Hepatocyte (in vitro differentiated cells): ENCODE data around the gene ERC2. TPM values are rescaled to one million over a fixed set of nuclear protein-coding genes. Genes with fewer than 3 reads are reported as not detected.
A peak's percentile ranks its signal among the peaks of the same experiment; 100 is the strongest.

ENCODE experiments used
- DNase-seq: peaks from one replicate; pipeline ENCODE4 v3.0.0-alpha.2; 2016; ENCODE audit warnings: low spot score
- H2AFZ ChIP-seq: fragments of 200-600 bp; sonication (generic); 2 replicates; pipeline ENCODE4 v1.6.0; 2016; ENCODE audit warnings: antibody characterized with exemption, mild to moderate bottlenecking
- H3K27ac ChIP-seq: fragments of 200-600 bp; sonication (generic); 2 replicates; pipeline ENCODE4 v1.5.1; 2016; ENCODE audit warnings: mild to moderate bottlenecking
- H3K27me3 ChIP-seq: fragments of 200-600 bp; sonication (generic); 2 replicates; pipeline ENCODE4 v1.6.1; 2016
- H3K36me3 ChIP-seq: fragments of 200-600 bp; sonication (generic); replicated peaks from 2 replicates; pipeline ENCODE4 v1.5.1; 2016; ENCODE audit warnings: low read depth; ENCODE audit not compliant: insufficient read depth
- H3K4me1 ChIP-seq: fragments of 200-600 bp; sonication (generic); 2 replicates; pipeline ENCODE4 v1.5.1; 2016; ENCODE audit warnings: mild to moderate bottlenecking, moderate library complexity; ENCODE audit not compliant: insufficient read depth
- H3K4me2 ChIP-seq: fragments of 200-600 bp; sonication (generic); 2 replicates; pipeline ENCODE4 v1.6.0; 2016
- H3K4me3 ChIP-seq: fragments of 200-600 bp; sonication (generic); 2 replicates; pipeline ENCODE4 v1.5.1; 2016; ENCODE audit warnings: mild to moderate bottlenecking
- H3K79me2 ChIP-seq: fragments of 200-600 bp; sonication (generic); 2 replicates; pipeline ENCODE4 v1.6.0; 2017; ENCODE audit warnings: mild to moderate bottlenecking
- H3K9me2 ChIP-seq: fragments of 200-600 bp; sonication (generic); replicated peaks from 2 replicates; pipeline ENCODE4 v1.6.0; 2017; ENCODE audit warnings: mild to moderate bottlenecking; ENCODE audit not compliant: insufficient read depth
- H3K9me3 ChIP-seq: fragments of 200-600 bp; sonication (generic); 2 replicates; pipeline ENCODE4 v1.5.1; 2016; ENCODE audit warnings: low read depth, mild to moderate bottlenecking
- H4K20me1 ChIP-seq: fragments of 200-600 bp; sonication (generic); 2 replicates; pipeline ENCODE4 v1.6.0; 2016; ENCODE audit warnings: mild to moderate bottlenecking; ENCODE audit not compliant: insufficient read depth, poor library complexity, severe bottlenecking
- CTCF ChIP-seq: fragments of 200-600 bp; sonication (generic); IDR thresholded peaks from 2 replicates; pipeline ENCODE4 v1.5.1; 2016; ENCODE audit warnings: antibody characterized with exemption, mild to moderate bottlenecking; ENCODE audit not compliant: poor library complexity
- EZH2 ChIP-seq: fragments of 200-600 bp; sonication (generic); IDR thresholded peaks from 2 replicates; pipeline ENCODE4 v1.6.1; 2016; ENCODE audit warnings: antibody characterized with exemption, mild to moderate bottlenecking, borderline replicate concordance
- EZH2phosphoT487 ChIP-seq: fragments of 200-600 bp; sonication (generic); IDR thresholded peaks from one replicate; pipeline ENCODE4 v1.6.1; 2018; ENCODE audit warnings: antibody characterized with exemption, mild to moderate bottlenecking, low read depth, moderate library complexity; ENCODE audit not compliant: unreplicated experiment, severe bottlenecking
- WGBS: methylation state at CpG from one replicate; pipeline ENCODE4 v1.1.6; 2016; ENCODE audit warnings: low lambda C conversion rate; ENCODE audit errors: missing lambda C conversion rate; 5-methylcytosine and 5-hydroxymethylcytosine counted together
- polyA plus RNA-seq: library from polyadenylated mRNA; unstranded; fragments of >200 nt; fragmentation: Nextera tagmentation; extraction: Ambion mirVana; gene quantifications from 2 replicates; pipeline ENCODE4 v1.2.1, GENCODE V29; 2016
- total RNA-seq: library from RNA; depleted of rRNA; stranded (reverse); fragments of >200 nt; gene quantifications from 2 replicates; pipeline ENCODE4 v1.2.3, GENCODE V29; 2014

Gene ERC2
- total and polyA plus RNA-seq, 2 experiments from 2014 or later = 1.2 to 5.3 TPM

- Histone ChIP-seq H4K20me1 (no peaks in the 10 kb centered on the region), H3K79me2 (no peaks in the 10 kb centered on the region), H3K27ac (no peak overlapping the region), H3K27me3 (no peaks in the 10 kb centered on the region), H3K4me1 (no peaks in the 10 kb centered on the region), H3K9me2 (no peaks in the 10 kb centered on the region), H3K4me3 (no peak overlapping the region), H2AFZ (no peak overlapping the region), H3K36me3 (no peaks in the 10 kb centered on the region), H3K9me3 (no peaks in the 10 kb centered on the region), H3K4me2 (no peak overlapping the region)
- TF ChIP-seq CTCF = no peak
- no peak for TF ChIP-seq EZH2phosphoT487
- no peak for TF ChIP-seq EZH2
- WGBS = 95% methylated on average over 1 of the region's 1 CpG
- no peak for DNase-seq
Measured at GRCh38 chr3:55807210-55807609, 661.1 kb downstream of the ERC2 start.

GRCh38 chr3:55805169-55805568, 663.1 kb downstream of the ERC2 start:
- Histone ChIP-seq H3K36me3 (no peaks in the 10 kb centered on the region), H3K9me3 (no peaks in the 10 kb centered on the region), H3K4me2 (no peak overlapping the region), H3K4me3 (no peak overlapping the region), H3K27me3 (no peaks in the 10 kb centered on the region), H3K4me1 (no peaks in the 10 kb centered on the region), H3K79me2 (no peaks in the 10 kb centered on the region), H3K9me2 (no peaks in the 10 kb centered on the region), H4K20me1 (no peaks in the 10 kb centered on the region), H3K27ac (no peak overlapping the region), H2AFZ (no peak overlapping the region)
- WGBS = 33% methylated on average over 2 of the region's 2 CpGs
- no peak for DNase-seq
- TF ChIP-seq CTCF = no peak
- TF ChIP-seq EZH2phosphoT487 = no peak
- no peak for TF ChIP-seq EZH2

GRCh38 chr3:55804170-55805095, 663.8 kb downstream of the ERC2 start:
- TF ChIP-seq EZH2 (no peak), CTCF (no peak), EZH2phosphoT487 (no peak)
- Histone ChIP-seq H3K4me3 (no peak overlapping the region), H2AFZ (no peak overlapping the region)

More at GRCh38 chr3:55804170-55805095, 663.8 kb downstream of the ERC2 start:
- H3K36me3 ChIP-seq = no peaks in the 10 kb centered on the region
- no peaks in the 10 kb centered on the region for H3K79me2 ChIP-seq
- no peaks in the 10 kb centered on the region for H3K9me2 ChIP-seq
- WGBS = 47% methylated on average over 7 of the region's 7 CpGs
- no peaks in the 10 kb centered on the region for H3K4me1 ChIP-seq
- H3K4me2 ChIP-seq = no peak overlapping the region
- no peaks in the 10 kb centered on the region for H4K20me1 ChIP-seq
- peak; percentile 37 for DNase-seq
- H3K27ac ChIP-seq = no peak overlapping the region
- no peaks in the 10 kb centered on the region for H3K27me3 ChIP-seq
- no peaks in the 10 kb centered on the region for H3K9me3 ChIP-seq
